ENCODE data around the gene MVB12A. TPM values are rescaled to one million over a fixed set of nuclear protein-coding genes. Genes with fewer than 3 reads are reported as not detected.

The MVB12A gene
- total and polyA plus RNA-seq, 9 of the 15 experiments (the other 6 are each of a cell fraction or from before 2014, with no cell fraction given): 1.2 to 46.2 (median 22.4) TPM

- 8% methylated on average over 20 of the region's 25 CpGs for WGBS (ENCODE audit: insufficient coverage, low coverage, missing lambda C conversion rate)
- in situ Hi-C loops (cut with MboI): no loop called here
- Histone ChIP-seq H3K4me2 (ENCODE audit: insufficient read depth, low read length) (peak overlapping the region; percentile 87), H3K9ac (ENCODE audit: insufficient read depth in 1 of 2, low read depth in 2 of 2, low read length in 2 of 2) (peak overlapping the region; percentile 71 to 95), H4K20me1 (replicated peaks; ENCODE audit: control insufficient read depth, insufficient read depth, low read length) (no peaks in the 10 kb centered on the region), H3K9me3 (replicated peaks; ENCODE audit: control insufficient read depth, insufficient read depth, low read depth, low read length) (no peaks in the 10 kb centered on the region), H3K4me1 (replicated peaks in 1 of 2; ENCODE audit: control insufficient read depth in 2 of 2, insufficient read depth in 2 of 2, low read length in 2 of 2) (peaks cover 9 to 33% of the 10 kb centered on the region in 2 experiments; a peak in 3 of 5 replicates), H3K36me3 (ENCODE audit: control insufficient read depth, insufficient read depth, low read length) (peaks cover 4% of the 10 kb centered on the region; the same call in 1 of the 3 replicates), H3K27me3 (ENCODE audit: control insufficient read depth in 2 of 2, insufficient read depth in 2 of 2, low read length in 2 of 2) (no peaks in the 10 kb centered on the region), H2AFZ (ENCODE audit: low read depth, low read length) (peak overlapping the region; percentile 88), H3K4me3 (peak overlapping the region; percentile 70), H3K9me1 (ENCODE audit: control insufficient read depth, insufficient read depth, low read length) (no peaks in the 10 kb centered on the region), H3K79me2 (ENCODE audit: control insufficient read depth, insufficient read depth, low read length) (peaks cover 6% of the 10 kb centered on the region; the same call in 2 of the 3 replicates), H3K27ac (ENCODE audit: extremely low read depth, low read depth, low read length) (peak overlapping the region; percentile 46; the same call in 1 of the 3 replicates)
- ChIA-PET CTCF (ENCODE audit: low intra/inter-chr PET ratio) (interaction anchor here (1.9 kb wide), 1 partner anchor 26 kb away, joined by 10 read pairs; the partner anchor contains the start of gene CCDC194), POLR2A (interaction anchor here (0.6 to 1.3 kb wide), 2 partner anchors 23 to 46 kb away, joined by 3 read pairs; no protein-coding TSS in a partner anchor)
- ATAC-seq: no peak; the same call in 2 of the 3 replicates
- FAIRE-seq: peak; percentile 11
- BruUV-seq (replicated peaks): no TSS peak
- peak; percentile 31 to 43 (median 34) for DNase-seq (ENCODE audit: extremely low read depth in 1 of 4, low spot score in 3 of 4)
- intact Hi-C loops (cut with micrococcal nuclease): no loop called here
- TF ChIP-seq ZNF696 (CRISPR knock-in tag; conservative IDR thresholded peaks at IDR 0.05) (no peak), HCFC1 (IDR thresholded peaks at IDR 0.05; ENCODE audit: low read depth, low read length) (no peak), ZNF263 (CRISPR knock-in tag; IDR thresholded peaks at IDR 0.05; ENCODE audit: borderline replicate concordance) (peak; percentile 99), WHSC1 (IDR thresholded peaks at IDR 0.05; ENCODE audit: low read length) (no peak), ZBTB2 (IDR thresholded peaks at IDR 0.05) (0 out of 2 replicates have a peak, but pooled peaks have one; percentile 41), PHB2 (IDR thresholded peaks at IDR 0.05; ENCODE audit: low read depth) (no peak), FOXJ2 (tag; IDR thresholded peaks at IDR 0.05) (no peak), SOX6 (IDR thresholded peaks at IDR 0.05) (no peak), STAG1 (CRISPR knock-in tag; IDR thresholded peaks at IDR 0.05; ENCODE audit: borderline replicate concordance) (no peak; the same call in 1 of the 2 replicates), ZNF311 (CRISPR knock-in tag; IDR thresholded peaks at IDR 0.05) (no peak), USF1 (CRISPR knock-in tag; IDR thresholded peaks at IDR 0.05) (no peak)
Measured at GRCh38 chr19:17420475-17420924, 653 bp downstream of the MVB12A start.
